Fibroblast of villous mesenchyme (primary cell): Measurements from ENCODE around the gene FADS3. TPM values are rescaled to one million over a fixed set of nuclear protein-coding genes. Genes with fewer than 3 reads are reported as not detected.

Experiments
- DNase-seq: peaks from one replicate; pipeline ENCODE4 v3.0.0-alpha.2; 2010; ENCODE audit warnings: low read depth
- H3K4me3 ChIP-seq: 2 replicates; pipeline ENCODE4 v1.5.1; 2011; ENCODE audit warnings: low read depth, mild to moderate bottlenecking, low read length
- CTCF ChIP-seq: IDR thresholded peaks from 2 replicates; pipeline ENCODE4 v1.5.1; 2012; ENCODE audit warnings: low read depth, mild to moderate bottlenecking, low read length; ENCODE audit not compliant: insufficient read depth
- total RNA-seq: library from RNA; depleted of rRNA; stranded (reverse); fragments of >200 nt; gene quantifications from 2 replicates; pipeline ENCODE4 v1.2.3, GENCODE V29; 2012

FADS3 gene
- total RNA-seq, 1 donor, result 126 TPM

GRCh38 chr11:61871158-61871597 is 20.2 kb downstream of the FADS3 start:
- TF ChIP-seq CTCF, result peak; percentile 88
- H3K4me3 ChIP-seq, result peak overlapping the region; percentile 30
- peak; percentile 75 for DNase-seq

GRCh38 chr11:61870541-61871031 is 20.8 kb downstream of the FADS3 start:
- peak; percentile 51 for DNase-seq
- H3K4me3 ChIP-seq, result no peak overlapping the region

GRCh38 chr11:61869708-61870451 is 21.5 kb downstream of the FADS3 start:
- no peak for DNase-seq

More at GRCh38 chr11:61870541-61871031, 20.8 kb downstream of the FADS3 start:
- no peak for TF ChIP-seq CTCF

GRCh38 chr11:61869429-61869707 is 22.0 kb downstream of the FADS3 start:
- H3K4me3 ChIP-seq, result no peak overlapping the region
- no peak for TF ChIP-seq CTCF
- no peak for DNase-seq

More at GRCh38 chr11:61869708-61870451, 21.5 kb downstream of the FADS3 start:
- no peak overlapping the region for H3K4me3 ChIP-seq
- TF ChIP-seq CTCF, result no peak

GRCh38 chr11:61868571-61869428 is 22.5 kb downstream of the FADS3 start:
- no peak for DNase-seq
- no peak for TF ChIP-seq CTCF
- H3K4me3 ChIP-seq, result no peak overlapping the region

- H3K4me3 ChIP-seq, result no peak overlapping the region
- no peak for TF ChIP-seq CTCF
- no peak for DNase-seq
Measured at GRCh38 chr11:61866958-61867343, 24.4 kb downstream of the FADS3 start.
